Right ventricle myocardium superior (tissue), 1 donor: ENCODE results near the gene UFC1. TPM values are rescaled to one million over a fixed set of nuclear protein-coding genes. Genes with fewer than 3 reads are reported as not detected.

Experiments
- ATAC-seq: fragments of 200-7000 bp; cut with Tn5 transposase; one replicate; pipeline ENCODE4 v1.9.1; 2020; ENCODE audit warnings: mild to moderate bottlenecking; ENCODE audit not compliant: poor library complexity
- DNase-seq: peaks from one replicate; pipeline ENCODE4 v3.0.0-alpha.2; 2020
- intact Hi-C: fragments of 100-400 bp; cut with DNase I; formaldehyde crosslinking; loops from one replicate; pipeline ENCODE4 v1.11.2; 2022
- total RNA-seq: library from RNA; stranded (reverse); fragmentation: NEBNext Ultra II Directional; extraction: Animal tissue kit (Norgen Biotek cat#: 25700); gene quantifications from one replicate; pipeline ENCODE4 v1.2.1, GENCODE V29; 2021
- donor health status: DM: no; HTN: yes; CAD: no; lungs with severe emphysema.

The UFC1 gene
- total RNA-seq, 1 donor from 2014 or later, result 81.0 TPM

DNA sequence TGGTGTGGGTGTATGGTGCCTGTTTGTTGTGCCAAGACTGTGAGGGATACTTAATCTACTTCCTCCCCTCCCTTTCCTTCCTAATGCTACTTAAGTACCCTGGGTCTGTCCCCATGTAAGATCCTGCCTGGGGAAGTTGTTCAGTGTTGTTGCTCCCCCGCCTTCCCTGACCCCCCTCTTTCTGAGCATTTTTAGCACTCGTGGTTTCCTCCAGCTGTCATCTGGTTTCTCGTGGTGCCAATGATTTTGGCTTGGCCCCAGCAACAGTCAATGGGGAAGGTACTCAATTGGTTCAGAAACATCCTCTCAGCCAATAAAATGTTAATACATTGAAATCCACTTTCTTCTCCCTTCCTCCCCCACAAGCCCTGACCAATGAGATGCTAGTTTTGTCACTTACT is 31.5 kb downstream of the UFC1 start:
- peak; percentile 83 for ATAC-seq
- peak; percentile 79 for DNase-seq
- intact Hi-C loops, result no loop called here

DNA sequence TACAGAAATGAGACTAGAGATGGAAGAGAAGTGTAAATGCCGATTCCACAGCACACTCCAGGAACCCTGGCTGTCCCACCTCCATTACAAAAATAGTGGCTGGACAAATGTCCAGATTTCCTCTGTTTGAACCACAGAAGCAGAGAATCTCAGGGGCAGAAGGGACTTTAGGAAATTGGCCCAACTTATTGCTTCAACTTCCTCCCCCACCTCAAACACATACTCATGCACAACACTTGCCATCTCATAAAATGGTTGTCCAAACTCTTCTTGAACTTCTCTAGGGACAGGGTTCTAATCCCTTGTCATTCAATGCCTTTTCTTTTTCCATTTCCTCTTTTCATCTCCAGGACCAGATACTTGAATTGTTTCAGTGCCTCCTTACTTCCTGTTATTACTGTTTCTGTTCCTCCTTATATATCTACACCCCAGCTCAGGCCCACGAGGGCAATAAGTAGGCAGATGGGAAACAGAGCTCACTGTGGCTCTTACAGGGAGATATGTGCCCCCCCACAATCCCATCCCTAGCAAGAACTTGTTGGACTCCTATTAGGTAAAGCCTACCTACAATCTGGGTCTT is 32.0 kb downstream of the UFC1 start:
- no peak for DNase-seq
- intact Hi-C loops, result no loop called here
- ATAC-seq, result peak; percentile 45

DNA sequence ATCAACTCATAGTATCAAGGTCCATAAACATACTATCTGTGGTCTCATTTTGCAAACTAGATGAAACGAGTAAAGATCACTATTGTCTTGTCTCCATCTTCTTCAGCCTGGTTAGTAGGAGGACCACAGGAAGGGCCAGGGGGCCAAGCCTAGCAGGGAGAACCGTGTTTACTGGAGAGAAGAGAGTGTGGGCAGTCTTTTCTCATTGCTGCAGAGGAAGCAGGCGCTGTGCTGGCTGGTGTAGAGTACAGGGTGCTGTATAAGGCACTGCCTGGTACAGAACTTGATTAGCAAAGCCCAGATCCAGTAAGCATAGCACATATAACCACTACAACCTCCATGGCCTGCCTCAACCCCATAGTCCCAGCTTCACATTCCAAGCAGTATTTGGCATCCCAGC is 33.5 kb downstream of the UFC1 start:
- ATAC-seq, result no peak
- intact Hi-C loops, result no loop called here
- no peak for DNase-seq

DNA sequence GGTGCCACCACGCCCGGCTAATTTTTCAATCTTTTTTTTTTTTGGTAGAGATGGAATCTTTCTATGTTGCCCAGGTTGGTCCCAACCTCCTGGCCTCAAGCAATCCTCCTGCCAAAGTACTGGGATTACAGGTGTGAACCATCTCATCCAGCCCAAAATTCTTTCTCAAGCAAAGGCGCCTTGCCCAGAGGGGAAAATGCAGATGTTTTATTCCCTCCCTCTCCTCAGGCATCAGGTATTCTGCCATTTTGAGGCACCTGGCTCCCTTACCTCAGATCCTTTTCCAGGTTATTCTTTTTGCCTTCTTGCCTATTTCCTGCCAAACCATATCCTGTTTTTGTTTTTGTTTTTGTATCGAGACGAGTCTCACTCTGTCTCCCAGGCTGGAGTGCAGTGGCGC is 34.6 kb downstream of the UFC1 start:
- no peak for DNase-seq
- intact Hi-C loops, result no loop called here
- ATAC-seq, result no peak

DNA sequence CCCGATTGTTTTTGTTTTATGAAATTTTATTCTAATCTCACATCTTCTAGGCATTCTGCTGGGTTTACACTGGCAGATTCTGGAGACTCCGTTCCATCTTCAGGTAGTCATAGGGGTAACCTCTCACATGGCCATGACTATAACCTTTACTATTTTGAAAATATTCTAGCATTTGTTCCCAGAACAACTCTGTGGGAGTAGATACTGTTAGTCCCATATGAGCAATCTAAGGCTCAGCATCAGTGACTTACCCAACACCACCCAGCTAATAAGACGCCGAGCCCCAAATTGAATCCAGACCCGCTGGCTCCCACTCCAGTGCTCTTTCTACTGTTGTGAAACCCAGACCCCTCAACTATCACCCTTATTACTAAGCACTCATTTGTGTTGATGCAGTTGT is 35.3 kb downstream of the UFC1 start:
- no peak for ATAC-seq
- intact Hi-C loops, result no loop called here

DNA sequence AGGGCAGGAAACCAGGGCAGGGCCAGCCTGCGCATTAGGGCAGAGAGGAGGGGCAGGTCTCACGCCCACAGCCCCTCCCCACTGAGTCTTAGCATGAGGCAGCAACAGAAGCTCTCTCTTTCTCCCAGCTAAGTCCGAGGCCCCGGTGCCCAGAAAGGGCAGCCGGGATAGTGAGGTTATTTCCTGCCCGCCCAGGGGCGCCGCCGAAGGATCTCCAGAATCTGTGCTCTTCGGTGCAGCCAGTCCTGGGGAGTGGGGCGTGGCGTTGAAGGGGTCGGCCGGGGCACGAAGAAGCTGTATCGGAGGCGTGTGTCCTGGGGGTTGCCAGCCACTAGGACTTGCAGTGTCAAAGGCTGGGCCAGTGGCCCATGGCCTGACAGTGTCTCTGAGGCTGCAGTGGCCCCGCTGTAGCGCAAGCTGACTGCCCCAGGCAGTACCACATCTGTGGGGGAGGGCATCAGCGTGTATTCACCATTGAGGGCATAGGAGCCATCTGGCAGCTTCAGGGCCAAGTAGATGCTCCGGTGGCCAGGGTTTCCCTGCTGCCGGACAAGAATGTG is 37.3 kb downstream of the UFC1 start:
- DNase-seq, result no peak
- no peak for ATAC-seq
- intact Hi-C loops, result loop anchor here (10.0 kb wide), 1 partner anchor 194 kb away; no protein-coding TSS in a partner anchor

More for the DNA sequence above, 35.3 kb downstream of the UFC1 start:
- DNase-seq, result no peak

DNA sequence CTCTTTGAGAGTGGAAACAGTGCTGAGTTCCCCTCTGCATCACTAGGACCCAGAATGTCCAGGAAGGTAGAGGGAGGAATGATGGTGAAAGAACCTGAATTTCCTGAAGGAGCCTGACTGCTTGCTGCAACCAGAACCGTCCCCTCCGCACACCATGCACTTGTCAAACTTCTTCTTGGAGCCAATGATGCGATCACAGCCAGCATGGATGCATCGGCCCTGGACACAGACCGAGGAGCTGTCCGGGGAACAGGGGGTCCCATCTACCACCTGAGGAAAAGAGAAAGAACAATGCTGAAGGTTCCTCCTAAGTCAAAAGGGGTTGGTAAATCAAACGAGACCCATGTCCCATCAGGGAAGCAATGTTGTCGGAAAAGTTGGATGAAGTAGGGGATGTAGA is 38.2 kb downstream of the UFC1 start:
- intact Hi-C loops, result loop anchor here (10.0 kb wide), 1 partner anchor 193 kb away; no protein-coding TSS in a partner anchor
- no peak for ATAC-seq

DNA sequence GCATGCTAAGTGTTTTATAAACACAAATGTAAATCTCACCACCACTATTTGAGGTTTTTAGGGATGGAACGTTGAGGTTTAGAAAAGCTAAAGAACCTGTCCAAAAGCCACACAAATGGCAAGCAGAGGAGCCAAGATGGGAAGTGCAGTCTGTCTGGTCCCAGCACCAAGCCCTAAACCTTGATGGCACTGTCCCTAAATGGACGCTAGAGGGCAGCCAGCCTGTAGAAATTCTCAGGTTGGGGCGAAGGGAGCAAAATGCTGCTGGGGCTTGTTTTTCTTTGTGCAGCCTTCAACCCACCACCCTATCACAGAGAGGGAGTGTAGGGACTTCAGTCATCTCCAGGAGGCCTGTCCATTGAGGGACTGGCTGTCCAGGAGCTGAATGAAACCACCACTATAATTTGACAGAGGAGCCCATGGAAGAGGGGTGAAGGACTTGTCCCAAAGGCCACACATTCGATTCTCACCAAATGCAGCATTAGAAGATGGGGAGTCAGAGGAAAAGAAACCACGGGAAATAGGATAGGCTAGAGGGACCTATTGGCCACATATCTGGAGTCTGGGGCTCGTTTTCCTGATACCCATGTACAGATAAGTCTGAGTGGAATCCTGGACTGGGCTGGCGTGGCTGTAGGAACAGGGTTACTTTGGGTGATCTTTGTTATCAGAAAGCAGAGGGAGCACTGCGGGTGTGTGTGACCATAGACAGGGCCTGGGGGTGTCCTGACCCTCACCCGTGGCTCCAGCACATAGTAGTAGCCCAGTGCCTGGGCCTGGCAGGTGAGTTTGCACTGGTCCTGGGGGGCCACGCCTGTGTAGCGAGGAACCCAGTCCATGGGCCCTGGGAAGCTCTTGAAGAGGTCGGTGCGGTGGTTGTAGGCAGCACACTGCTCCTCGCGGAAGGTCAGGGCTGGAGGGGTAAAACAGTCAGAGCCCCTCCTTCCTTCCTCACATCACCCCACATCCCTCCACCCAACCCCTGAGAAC is 39.0 kb downstream of the UFC1 start:
- ATAC-seq, result peak; percentile 72
- intact Hi-C loops, result loop anchor here (10.0 kb wide), 1 partner anchor 192 kb away; no protein-coding TSS in a partner anchor
- DNase-seq, result no peak

More for the DNA sequence above, 38.2 kb downstream of the UFC1 start:
- no peak for DNase-seq

DNA sequence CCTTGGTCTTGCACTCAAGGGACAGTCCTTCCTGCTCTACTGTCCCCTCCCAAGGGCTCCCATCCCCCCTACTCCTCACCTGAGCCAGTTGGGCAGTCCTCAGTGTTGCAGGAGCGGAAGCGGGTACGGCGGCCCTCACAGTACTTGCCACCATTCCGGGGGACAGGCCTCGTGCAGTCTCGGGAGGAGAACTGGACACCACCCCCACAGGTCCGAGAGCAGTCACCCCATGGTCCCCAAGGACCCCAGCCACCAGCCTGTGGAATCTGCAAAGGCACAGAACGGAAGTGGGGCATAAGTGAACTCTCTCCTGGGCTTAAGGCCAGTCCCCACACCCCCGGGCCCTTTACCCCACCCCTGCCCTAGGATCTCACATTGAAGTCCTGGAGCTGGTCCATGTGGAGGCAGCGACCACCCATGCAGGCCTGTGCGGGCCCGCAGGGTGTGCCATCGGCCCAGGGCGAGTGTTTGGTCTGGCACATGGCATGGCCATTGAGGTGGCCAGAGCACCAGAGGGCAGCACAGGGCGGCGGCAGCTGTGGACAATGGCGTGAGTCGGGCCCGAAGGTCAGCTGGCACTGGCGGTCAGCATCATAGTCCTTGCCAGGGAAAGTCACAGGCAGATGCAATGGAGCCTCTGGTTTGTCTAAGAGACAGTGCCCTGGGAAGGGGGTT is 39.9 kb downstream of the UFC1 start:
- DNase-seq, result no peak
- intact Hi-C loops, result loop anchor here (10.0 kb wide), 1 partner anchor 191 kb away; no protein-coding TSS in a partner anchor
- ATAC-seq, result no peak

DNA sequence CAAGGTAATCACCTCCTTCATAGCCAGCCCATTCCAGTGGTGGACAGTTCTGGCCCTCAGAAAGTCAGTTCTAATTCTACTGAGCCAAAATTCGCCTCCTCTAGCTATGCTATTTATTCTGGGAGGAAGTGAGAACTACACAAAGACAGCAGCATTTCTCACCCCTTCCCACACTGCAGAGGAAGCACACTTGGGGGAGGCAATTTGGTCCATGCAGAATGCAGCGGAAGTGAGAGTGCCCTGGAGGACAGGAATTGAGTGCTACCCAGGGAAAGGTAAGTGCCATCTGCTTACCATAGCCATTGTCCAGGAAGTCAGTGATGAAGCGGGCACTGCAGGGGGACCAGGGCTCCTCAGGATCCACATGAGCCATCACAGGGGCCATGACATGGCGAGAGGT is 41.4 kb downstream of the UFC1 start:
- no peak for ATAC-seq
- intact Hi-C loops, result loop anchor here (10.0 kb wide), 1 partner anchor 190 kb away; no protein-coding TSS in a partner anchor
- DNase-seq, result no peak

DNA sequence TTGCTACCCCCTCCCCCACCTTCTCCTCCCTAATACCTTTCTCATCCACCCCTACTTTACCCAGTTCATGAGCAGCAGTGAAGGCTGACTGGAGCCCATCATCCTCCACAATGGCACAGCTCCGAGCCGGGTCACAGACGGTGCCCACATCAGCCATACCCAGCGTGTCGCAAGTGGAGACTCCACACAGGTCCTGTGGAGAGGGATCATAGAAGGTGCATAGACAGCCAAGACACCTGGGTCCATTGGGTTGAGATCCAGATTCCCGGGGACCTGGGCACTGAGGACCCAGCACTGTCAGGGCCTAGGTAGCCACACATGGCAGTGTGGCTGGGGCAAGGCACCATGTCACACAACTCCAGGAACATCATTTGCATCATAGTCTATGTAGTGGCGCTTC is 42.3 kb downstream of the UFC1 start:
- ATAC-seq, result no peak
- no peak for DNase-seq
- intact Hi-C loops, result loop anchor here (10.0 kb wide), 1 partner anchor 189 kb away; no protein-coding TSS in a partner anchor

DNA sequence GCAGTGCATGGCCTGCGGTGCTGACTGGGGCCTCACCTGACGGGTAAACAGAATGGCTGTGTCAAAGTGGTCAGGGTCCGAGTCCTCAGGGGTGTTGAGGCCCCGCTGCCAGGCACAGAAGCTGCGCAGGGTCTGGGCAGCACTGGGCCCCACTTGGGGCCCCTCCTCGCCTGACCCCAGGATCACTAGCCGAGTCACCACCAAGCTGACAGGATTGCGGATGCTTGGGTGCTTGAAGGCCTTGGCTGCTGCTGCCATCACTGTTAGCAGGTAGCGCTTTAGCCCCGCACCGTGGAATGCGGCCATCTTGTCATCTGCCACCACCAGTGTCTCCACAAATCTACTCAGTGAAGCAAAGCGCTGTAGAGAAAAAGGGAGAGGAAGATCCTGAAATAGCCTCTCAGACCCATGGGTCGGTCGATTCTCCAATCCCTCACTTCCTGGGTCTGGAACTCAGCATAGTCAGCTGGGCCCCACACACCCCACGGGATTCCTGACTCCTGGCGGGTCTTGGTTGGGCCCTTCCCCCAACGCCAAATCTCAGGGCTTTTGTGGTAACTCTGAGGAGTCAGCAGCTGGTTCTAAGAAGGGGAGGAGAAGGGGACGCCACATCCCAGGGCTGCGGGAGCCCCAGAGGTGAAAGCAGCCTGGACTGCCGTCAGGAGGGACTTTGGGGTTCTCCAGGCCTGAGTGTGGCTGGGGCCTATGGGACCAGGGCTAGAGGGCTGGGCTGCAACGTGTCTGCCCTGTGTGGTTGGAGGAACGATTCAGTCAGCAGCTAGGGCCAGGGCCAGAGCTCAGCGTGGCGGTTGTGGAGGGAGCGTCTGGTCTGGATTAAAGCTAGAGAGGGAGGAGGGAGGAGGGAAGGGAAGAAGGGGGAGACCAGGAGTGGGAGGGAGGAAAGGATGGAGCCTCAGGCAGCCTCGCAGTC is 43.0 kb downstream of the UFC1 start:
- DNase-seq, result peak; percentile 72
- intact Hi-C loops, result loop anchor here (10.0 kb wide), 1 partner anchor 188 kb away; no protein-coding TSS in a partner anchor
- peak; percentile 1 for ATAC-seq

DNA sequence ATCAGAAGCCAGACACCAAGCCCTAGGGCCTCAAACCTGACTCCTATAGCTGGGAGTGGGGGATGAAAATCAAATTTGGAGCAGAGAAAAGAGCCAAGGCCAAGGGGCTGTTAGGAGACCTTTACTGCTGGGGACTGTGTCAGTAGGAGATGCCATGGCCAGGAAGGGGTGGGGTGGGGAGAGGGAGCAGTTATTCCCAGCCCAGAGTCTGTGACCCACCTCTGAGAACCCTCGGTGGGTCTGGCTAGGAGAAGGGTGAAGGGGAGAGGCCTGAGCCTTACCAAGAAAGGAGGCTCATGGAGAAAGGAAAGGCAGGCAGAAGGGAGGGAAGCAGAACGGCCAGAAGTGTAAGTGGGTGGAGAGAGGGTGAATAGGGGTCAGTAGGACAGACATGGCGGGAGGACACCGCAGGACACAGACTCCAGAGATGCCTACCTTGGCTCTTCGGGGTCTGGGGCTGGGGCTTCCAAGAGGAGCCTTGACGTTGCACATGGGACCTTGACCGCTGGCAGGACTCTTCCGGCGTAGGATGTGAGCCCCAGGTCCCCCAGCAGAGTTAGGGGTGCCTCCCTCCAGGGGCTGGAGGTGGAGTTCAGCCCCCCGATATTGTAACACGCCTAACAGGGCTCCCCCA is 43.9 kb downstream of the UFC1 start:
- intact Hi-C loops, result loop anchor here (10.0 kb wide), 1 partner anchor 187 kb away; no protein-coding TSS in a partner anchor
- ATAC-seq (no peak), DNase-seq (no peak)

DNA sequence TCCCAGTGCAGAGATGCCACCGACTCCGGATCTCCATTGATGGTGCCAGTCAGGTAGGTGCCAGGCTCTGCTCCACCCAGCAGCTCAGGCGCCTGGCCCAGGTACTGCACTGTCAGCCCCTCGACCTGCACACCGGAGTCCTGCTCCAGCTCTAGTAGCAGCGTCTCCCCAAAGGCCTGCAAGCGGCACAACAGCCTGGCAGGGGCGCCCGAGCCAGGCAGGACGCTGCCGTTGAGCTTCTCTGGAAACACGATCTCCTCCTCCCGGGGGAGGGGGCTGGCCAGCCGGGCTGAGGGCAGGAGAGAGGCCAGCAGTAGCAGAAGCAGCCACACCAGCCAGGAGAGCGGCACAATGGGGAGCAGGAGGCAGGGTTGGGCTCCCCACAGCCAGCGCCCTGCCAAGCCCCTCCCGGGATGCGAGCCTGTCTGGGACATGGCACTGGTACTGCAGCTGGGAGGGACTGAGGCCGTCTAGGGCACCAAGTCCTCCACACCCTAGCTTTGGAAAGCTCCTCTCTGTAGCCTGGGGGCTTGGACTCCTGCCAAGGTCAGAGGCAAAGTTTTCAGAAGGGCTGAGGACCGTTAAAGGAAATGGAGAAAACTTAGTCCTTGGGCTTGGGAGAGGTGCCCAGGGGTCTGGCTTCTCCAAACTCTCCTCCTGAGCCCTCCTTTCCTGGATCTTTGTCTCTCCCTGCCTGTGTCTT is 44.6 kb downstream of the UFC1 start:
- DNase-seq (peak; percentile 70), ATAC-seq (no peak)
- intact Hi-C loops, result loop anchor here (10.0 kb wide), 1 partner anchor 186 kb away; no protein-coding TSS in a partner anchor

DNA sequence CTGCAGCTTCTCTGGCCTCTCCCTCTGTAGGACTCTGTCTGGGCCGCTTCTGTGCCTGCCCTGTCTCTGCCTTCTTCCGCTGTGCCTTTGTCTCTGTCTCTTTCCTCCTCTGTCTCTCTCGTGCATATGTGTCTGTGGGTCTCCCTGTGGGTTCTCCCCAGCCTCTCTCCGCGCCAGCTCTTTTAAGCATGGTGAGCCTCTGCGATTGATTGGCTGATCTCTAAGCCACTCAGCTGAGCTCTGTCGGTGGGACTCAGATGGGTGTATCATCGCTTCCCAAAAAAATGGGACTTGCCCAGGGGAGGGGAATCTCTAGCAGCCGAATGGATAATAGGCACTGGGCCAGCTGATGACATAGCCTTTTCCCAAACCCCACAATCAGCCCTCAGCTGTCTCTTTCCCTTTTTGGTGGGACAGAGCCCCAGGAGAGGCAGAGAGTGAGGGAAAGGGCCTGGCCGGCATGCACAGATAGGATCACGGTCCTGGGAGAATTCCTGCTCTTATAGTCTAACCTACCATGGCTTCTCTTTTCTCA is 45.2 kb downstream of the UFC1 start, which contains the start of gene ADAMTS4:
TSS of gene ADAMTS4 (minus strand) at position 158 of the 535 bp plus-strand sequence. CDS start 427 bp downstream, outside the sequence.
- ATAC-seq (peak; percentile 10), DNase-seq (peak; percentile 71)
- intact Hi-C loops, result loop anchor here (10.0 kb wide), 1 partner anchor 186 kb away; no protein-coding TSS in a partner anchor
